SH-SY5Y (cell line): ENCODE data around the gene OOEP.

Experiments
- GATA2 ChIP-seq: IDR thresholded peaks from 2 replicates; pipeline ENCODE4 v1.6.1; 2011; ENCODE audit warnings: mild to moderate bottlenecking, low read depth, low read length
- GATA3 ChIP-seq: IDR thresholded peaks from 2 replicates; pipeline ENCODE4 v1.6.1; 2011; ENCODE audit warnings: low read depth, mild to moderate bottlenecking, low read length, moderate library complexity

GRCh38 chr6:73388800-73389512, 19.3 kb upstream of the OOEP start:
- TF ChIP-seq GATA2 (no peak), GATA3 (no peak)
